GM10266 (cell line): ENCODE results near the gene RAP2B.
A peak's percentile ranks its signal among the peaks of the same experiment; 100 is the strongest.
"Not testable (repeated sequence)": the region's sequence is repeated elsewhere in the genome, so short reads cannot be mapped to it uniquely, and the experiment has no call there.

ENCODE experiments used
- DNase-seq: peaks from one replicate; pipeline ENCODE4 v3.0.0; 2012; ENCODE audit errors: extremely low spot score
- TF ChIP-seq, protein P1 (sequence below): IDR thresholded peaks from 2 replicates; pipeline ENCODE4 v1.5.1; 2012; ENCODE audit warnings: mild to moderate bottlenecking, low read depth; ENCODE audit not compliant: control insufficient read depth, insufficient read depth; ENCODE audit errors: missing control alignments

Gene RAP2B

DNA sequence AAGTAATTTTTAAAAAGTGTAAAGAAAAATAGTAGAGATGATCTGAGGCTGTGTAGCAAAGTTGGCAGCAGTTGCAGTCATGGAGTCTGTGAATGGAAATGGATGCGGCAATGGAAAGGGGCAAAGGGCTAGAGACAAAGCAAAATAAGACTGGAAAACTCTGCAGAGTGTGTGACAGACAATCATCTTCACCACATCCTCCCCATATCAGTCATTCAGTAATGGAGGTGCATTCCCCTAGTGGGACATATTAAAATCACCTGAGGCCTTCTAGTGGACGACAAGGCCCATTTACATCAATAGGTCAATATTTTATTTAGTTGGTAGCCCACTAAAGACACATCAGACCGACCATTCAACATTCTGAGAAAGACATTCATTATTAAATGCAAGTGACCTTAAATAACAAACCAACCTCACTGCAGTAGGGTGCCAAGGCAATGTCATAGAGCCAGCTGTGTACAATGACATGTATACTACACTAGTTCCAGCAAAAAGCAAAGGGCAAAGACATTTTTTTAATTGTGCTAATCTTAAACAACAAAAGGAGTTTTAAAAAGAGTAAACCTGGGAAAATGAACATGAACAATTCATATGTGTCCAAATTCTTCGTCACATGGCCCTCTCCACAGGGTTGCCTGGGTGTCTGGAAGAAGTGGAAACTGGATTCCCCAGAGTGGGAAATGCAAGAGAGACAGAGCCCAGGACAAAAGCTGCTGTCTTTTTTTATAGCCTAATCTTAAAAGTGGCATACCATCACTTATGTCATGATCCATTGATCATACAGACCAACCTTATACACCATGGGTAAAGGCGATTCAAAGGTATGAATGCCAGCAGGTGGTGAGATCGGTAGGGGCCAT, 15.6 kb upstream of the RAP2B start:
- no peak for DNase-seq
- TF ChIP-seq, protein P1, sequence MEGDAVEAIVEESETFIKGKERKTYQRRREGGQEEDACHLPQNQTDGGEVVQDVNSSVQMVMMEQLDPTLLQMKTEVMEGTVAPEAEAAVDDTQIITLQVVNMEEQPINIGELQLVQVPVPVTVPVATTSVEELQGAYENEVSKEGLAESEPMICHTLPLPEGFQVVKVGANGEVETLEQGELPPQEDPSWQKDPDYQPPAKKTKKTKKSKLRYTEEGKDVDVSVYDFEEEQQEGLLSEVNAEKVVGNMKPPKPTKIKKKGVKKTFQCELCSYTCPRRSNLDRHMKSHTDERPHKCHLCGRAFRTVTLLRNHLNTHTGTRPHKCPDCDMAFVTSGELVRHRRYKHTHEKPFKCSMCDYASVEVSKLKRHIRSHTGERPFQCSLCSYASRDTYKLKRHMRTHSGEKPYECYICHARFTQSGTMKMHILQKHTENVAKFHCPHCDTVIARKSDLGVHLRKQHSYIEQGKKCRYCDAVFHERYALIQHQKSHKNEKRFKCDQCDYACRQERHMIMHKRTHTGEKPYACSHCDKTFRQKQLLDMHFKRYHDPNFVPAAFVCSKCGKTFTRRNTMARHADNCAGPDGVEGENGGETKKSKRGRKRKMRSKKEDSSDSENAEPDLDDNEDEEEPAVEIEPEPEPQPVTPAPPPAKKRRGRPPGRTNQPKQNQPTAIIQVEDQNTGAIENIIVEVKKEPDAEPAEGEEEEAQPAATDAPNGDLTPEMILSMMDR, result no peak

DNA sequence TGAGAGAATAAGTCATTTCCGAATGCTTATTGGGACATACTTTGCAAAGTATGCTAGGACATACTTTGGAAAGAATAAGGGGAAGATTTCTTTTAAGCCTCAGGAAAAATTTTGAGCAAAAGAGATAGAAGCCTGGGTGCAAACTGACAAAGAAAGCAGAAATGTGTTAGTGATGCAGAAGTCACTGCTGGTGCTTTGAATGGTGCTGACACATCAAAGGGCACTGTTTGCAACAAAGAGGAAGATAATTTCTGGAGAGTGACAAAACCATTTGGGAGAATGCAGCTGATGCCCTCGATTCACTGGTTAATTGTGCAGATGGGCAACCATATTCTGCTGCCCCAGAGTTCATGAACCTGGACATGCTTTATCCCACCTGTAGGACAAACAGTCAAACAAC, 11.0 kb upstream of the RAP2B start:
- TF ChIP-seq, protein P1, result no peak
- DNase-seq, result no peak

- not testable (repeated sequence) for DNase-seq
Measured at GRCh38 chr3:153155786-153156185, 6.2 kb upstream of the RAP2B start.

DNA sequence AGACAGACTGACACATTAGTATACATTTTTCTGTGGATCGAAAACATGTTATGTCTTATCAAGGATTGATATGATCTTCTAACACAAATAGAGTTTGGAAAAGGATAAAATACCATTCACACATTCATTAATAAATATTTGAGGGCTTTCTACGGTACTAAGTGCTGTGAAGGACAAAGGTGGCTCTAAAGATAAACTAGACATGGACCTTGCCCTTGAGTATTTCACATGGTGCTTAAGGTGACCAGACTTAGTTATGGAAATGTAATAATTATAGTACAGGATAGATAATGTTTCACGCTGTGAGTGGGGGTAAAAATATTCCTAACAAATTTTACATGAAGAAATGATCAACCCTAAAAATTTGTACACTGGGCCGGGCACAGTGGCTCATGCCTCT, 3.8 kb upstream of the RAP2B start:
- no peak for DNase-seq
- TF ChIP-seq, protein P1, result no peak

DNA sequence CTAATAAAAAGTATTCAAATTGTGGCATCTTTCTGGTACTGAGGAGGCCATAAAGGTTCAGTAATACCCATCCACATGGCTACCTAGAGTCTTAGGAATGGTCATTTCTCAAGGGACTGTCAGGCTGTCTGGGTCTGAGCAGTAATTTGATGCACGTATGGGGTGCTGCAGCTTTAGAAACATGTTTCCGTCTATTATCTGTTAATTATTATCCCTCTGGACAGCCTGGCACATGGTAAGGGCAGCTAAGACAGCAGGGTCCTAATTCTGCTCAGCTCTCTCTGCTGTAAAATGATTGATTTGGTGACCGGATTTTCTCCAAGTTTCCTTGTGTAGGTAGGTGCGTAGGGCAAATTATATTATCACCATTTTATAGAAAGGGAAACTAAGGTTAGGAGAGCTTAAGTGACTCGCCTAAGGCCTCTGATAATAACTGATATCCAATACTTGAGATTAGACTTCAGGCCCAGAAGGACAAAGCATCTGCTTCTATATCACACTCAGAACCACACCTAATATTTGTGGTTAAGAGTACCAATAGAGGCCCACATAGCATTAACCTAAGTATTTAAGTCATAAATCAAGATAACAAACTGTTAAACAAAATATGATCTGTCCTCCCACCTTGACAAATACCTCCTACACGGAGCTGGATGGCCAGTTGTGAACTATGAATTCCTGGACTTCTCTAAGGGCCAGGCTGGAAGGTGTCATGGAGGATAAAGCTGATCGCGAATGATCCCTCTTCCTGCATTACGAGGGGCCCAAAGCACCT, 2.9 kb upstream of the RAP2B start:
- DNase-seq, result no peak
- TF ChIP-seq, protein P1, result no peak

- TF ChIP-seq, protein P1, result no peak
- DNase-seq, result peak; percentile 26
Measured at GRCh38 chr3:153159771-153160397, 2.1 kb upstream of the RAP2B start.

- TF ChIP-seq, protein P1, result no peak
- DNase-seq, result peak; percentile 72
Measured at GRCh38 chr3:153160451-153161137, 1.4 kb upstream of the RAP2B start.
